CD4-positive, CD25-positive, alpha-beta regulatory T cell (primary cell): ENCODE results near the gene SMC6. TPM values are rescaled to one million over a fixed set of nuclear protein-coding genes. Genes with fewer than 3 reads are reported as not detected.

Experiments
- ATAC-seq, 2 donors: fragments of 150-1000 bp; cut with Tn5 transposase; one replicate each; pipeline ENCODE4 v1.10.0; 2021; ENCODE audit warnings: low read depth in 2 of 2, moderate number of reproducible peaks in 2 of 2, moderate library complexity in 1 of 2
- DNase-seq, 3 donors: peaks; one replicate each; pipeline versions ENCODE4 v3.0.0 to v3.0.0-alpha.2; 2012 to 2022; ENCODE audit warnings: mixed read lengths in 1 of 3
- H3K27ac ChIP-seq: one replicate; pipeline ENCODE4 v1.7.0; 2013; ENCODE audit warnings: mild to moderate bottlenecking, low read length; ENCODE audit not compliant: insufficient read depth, poor library complexity, severe bottlenecking
- H3K27me3 ChIP-seq: one replicate; pipeline ENCODE4 v1.7.0; 2013; ENCODE audit warnings: low read length; ENCODE audit not compliant: control insufficient read depth, insufficient read depth
- H3K36me3 ChIP-seq: one replicate; pipeline ENCODE4 v1.7.0; 2013; ENCODE audit warnings: mild to moderate bottlenecking, low read length, moderate library complexity; ENCODE audit not compliant: control insufficient read depth, insufficient read depth
- H3K4me1 ChIP-seq: 2 replicates; pipeline ENCODE4 v1.7.0; 2013; ENCODE audit warnings: mild to moderate bottlenecking, low read length; ENCODE audit not compliant: insufficient read depth, control insufficient read depth, poor library complexity, severe bottlenecking
- H3K4me3 ChIP-seq: one replicate; pipeline ENCODE4 v1.7.0; 2013; ENCODE audit warnings: low read depth, mild to moderate bottlenecking, low read length, moderate library complexity
- H3K9me3 ChIP-seq, 2 experiments: 1 replicate in 1 of 2; 2 replicates in 1 of 2; pipeline ENCODE4 v1.7.0; 2013; ENCODE audit warnings: low read length in 2 of 2, mild to moderate bottlenecking in 1 of 2, moderate library complexity in 1 of 2; ENCODE audit not compliant: control insufficient read depth in 2 of 2
- H3K27ac Mint-ChIP-seq, 3 donors: one replicate each; pipeline ENCODE4 v1.8.0; 2020 to 2022; ENCODE audit warnings: mild to moderate bottlenecking in 3 of 3, mixed read lengths in 3 of 3, moderate library complexity in 2 of 3
- H3K27me3 Mint-ChIP-seq: one replicate; pipeline ENCODE4 v1.8.0; 2022; ENCODE audit warnings: mild to moderate bottlenecking, mixed read lengths
- H3K36me3 Mint-ChIP-seq: one replicate; pipeline ENCODE4 v1.8.0; 2020; ENCODE audit warnings: mixed read lengths
- H3K4me1 Mint-ChIP-seq, 4 donors: one replicate each; pipeline ENCODE4 v1.8.0; 2020 to 2022; ENCODE audit warnings: mixed read lengths in 4 of 4, mild to moderate bottlenecking in 1 of 4
- H3K4me3 Mint-ChIP-seq, 4 donors: one replicate each; pipeline ENCODE4 v1.8.0; 2020 to 2022; ENCODE audit warnings: mild to moderate bottlenecking in 4 of 4, mixed read lengths in 4 of 4, moderate library complexity in 3 of 4
- H3K9me3 Mint-ChIP-seq, 7 donors: one replicate each; pipeline ENCODE4 v1.8.0; 2020 to 2022; ENCODE audit warnings: mixed read lengths in 7 of 7, mild to moderate bottlenecking in 3 of 7, moderate library complexity in 2 of 7
- polyA plus RNA-seq, 4 donors: library from polyadenylated mRNA; unstranded; fragments of 300-500 nt; fragmentation: Illumina TruSeq; gene quantifications; one replicate each; pipeline ENCODE4 v1.2.3, GENCODE V29; 2021
- total RNA-seq: library from RNA; stranded (reverse); gene quantifications from one replicate; pipeline ENCODE4 v1.2.3, GENCODE V29; 2022

The SMC6 gene
- total and polyA plus RNA-seq, 5 donors from 2014 or later = 11.5 to 34.4 (median 22.8) TPM

- Mint-ChIP-seq H3K27ac (no peak overlapping the region), H3K9me3 (no peaks in the 10 kb centered on the region), H3K36me3 (no peaks in the 10 kb centered on the region), H3K4me1 (peaks cover 0 to 3% (median 0%) of the 10 kb centered on the region in 4 donors), H3K4me3 (no peak overlapping the region), H3K27me3 (no peaks in the 10 kb centered on the region)
- Histone ChIP-seq H3K9me3 (no peaks in the 10 kb centered on the region), H3K4me1 (no peaks in the 10 kb centered on the region), H3K36me3 (no peaks in the 10 kb centered on the region), H3K4me3 (no peak overlapping the region), H3K27ac (no peak overlapping the region), H3K27me3 (no peaks in the 10 kb centered on the region)
- DNase-seq (no peak), ATAC-seq (no peak)
These were observed 108.5 kb downstream of the SMC6 start for GRCh38 chr2:17644997-17645720.

- H3K36me3 Mint-ChIP-seq = no peaks in the 10 kb centered on the region
- no peaks in the 10 kb centered on the region for H3K36me3 ChIP-seq
- no peak overlapping the region for H3K4me3 ChIP-seq
- no peak overlapping the region for H3K4me3 Mint-ChIP-seq
- no peak for ATAC-seq
- peaks cover 5% of the 10 kb centered on the region for H3K27me3 Mint-ChIP-seq
- no peaks in the 10 kb centered on the region for H3K9me3 Mint-ChIP-seq
- H3K4me1 Mint-ChIP-seq = peaks cover 0 to 3% (median 0%) of the 10 kb centered on the region in 4 donors
- no peaks in the 10 kb centered on the region for H3K27me3 ChIP-seq
- DNase-seq = no peak
- H3K27ac Mint-ChIP-seq = peak overlapping the region in 1 of 3 donors; percentile 77
- no peaks in the 10 kb centered on the region for H3K4me1 ChIP-seq
- H3K9me3 ChIP-seq = no peaks in the 10 kb centered on the region
- no peak overlapping the region for H3K27ac ChIP-seq
These were observed 110.5 kb downstream of the SMC6 start for GRCh38 chr2:17643031-17643615.

- Mint-ChIP-seq H3K4me3 (no peak overlapping the region), H3K27me3 (peaks cover 5% of the 10 kb centered on the region)
- no peak for DNase-seq
These were observed 113.2 kb downstream of the SMC6 start for GRCh38 chr2:17640406-17640805.

GRCh38 chr2:17638196-17638743 is 115.3 kb downstream of the SMC6 start:
- peak overlapping the region in 1 of 3 donors; percentile 49 for H3K27ac Mint-ChIP-seq
- no peaks in the 10 kb centered on the region for H3K9me3 Mint-ChIP-seq
- H3K36me3 Mint-ChIP-seq = no peaks in the 10 kb centered on the region
- DNase-seq (no peak), ATAC-seq (no peak)
- H3K4me3 Mint-ChIP-seq = no peak overlapping the region
- Histone ChIP-seq H3K27me3 (no peaks in the 10 kb centered on the region), H3K36me3 (no peaks in the 10 kb centered on the region), H3K4me1 (no peaks in the 10 kb centered on the region), H3K4me3 (no peak overlapping the region), H3K27ac (no peak overlapping the region), H3K9me3 (no peaks in the 10 kb centered on the region)
- H3K4me1 Mint-ChIP-seq = no peaks in the 10 kb centered on the region
- H3K27me3 Mint-ChIP-seq = peaks cover 5% of the 10 kb centered on the region

More at GRCh38 chr2:17640406-17640805, 113.2 kb downstream of the SMC6 start:
- Mint-ChIP-seq H3K27ac (no peak overlapping the region), H3K4me1 (no peaks in the 10 kb centered on the region), H3K9me3 (no peaks in the 10 kb centered on the region), H3K36me3 (no peaks in the 10 kb centered on the region)
- Histone ChIP-seq H3K4me3 (no peak overlapping the region), H3K27ac (no peak overlapping the region), H3K27me3 (no peaks in the 10 kb centered on the region), H3K36me3 (no peaks in the 10 kb centered on the region), H3K9me3 (no peaks in the 10 kb centered on the region), H3K4me1 (no peaks in the 10 kb centered on the region)
- no peak for ATAC-seq

GRCh38 chr2:17637131-17637906 is 116.3 kb downstream of the SMC6 start:
- H3K27ac Mint-ChIP-seq = no peak overlapping the region

GRCh38 chr2:17636257-17636656 is 117.4 kb downstream of the SMC6 start:
- no peaks in the 10 kb centered on the region for H3K36me3 Mint-ChIP-seq
- Histone ChIP-seq H3K27ac (no peak overlapping the region), H3K9me3 (no peaks in the 10 kb centered on the region), H3K4me1 (no peaks in the 10 kb centered on the region), H3K4me3 (no peak overlapping the region), H3K27me3 (no peaks in the 10 kb centered on the region), H3K36me3 (no peaks in the 10 kb centered on the region)
- peaks cover 9% of the 10 kb centered on the region for H3K27me3 Mint-ChIP-seq
- no peak for DNase-seq
- no peaks in the 10 kb centered on the region for H3K4me1 Mint-ChIP-seq
- no peak overlapping the region for H3K4me3 Mint-ChIP-seq
- H3K9me3 Mint-ChIP-seq = no peaks in the 10 kb centered on the region
- no peak for ATAC-seq
- H3K27ac Mint-ChIP-seq = no peak overlapping the region

More at GRCh38 chr2:17637131-17637906, 116.3 kb downstream of the SMC6 start:
- Mint-ChIP-seq H3K4me3 (no peak overlapping the region), H3K27me3 (peaks cover 9% of the 10 kb centered on the region), H3K9me3 (no peaks in the 10 kb centered on the region), H3K4me1 (no peaks in the 10 kb centered on the region), H3K36me3 (no peaks in the 10 kb centered on the region)
- H3K4me1 ChIP-seq = no peaks in the 10 kb centered on the region
- no peaks in the 10 kb centered on the region for H3K36me3 ChIP-seq
- DNase-seq = no peak
- no peak overlapping the region for H3K4me3 ChIP-seq
- ATAC-seq = no peak
- H3K9me3 ChIP-seq = no peaks in the 10 kb centered on the region
- no peak overlapping the region for H3K27ac ChIP-seq
- no peaks in the 10 kb centered on the region for H3K27me3 ChIP-seq

- H3K4me3 Mint-ChIP-seq = no peak overlapping the region
- H3K9me3 ChIP-seq = no peaks in the 10 kb centered on the region
- no peak overlapping the region for H3K27ac ChIP-seq
- no peak for DNase-seq
- no peak overlapping the region for H3K4me3 ChIP-seq
- no peaks in the 10 kb centered on the region for H3K9me3 Mint-ChIP-seq
- H3K4me1 Mint-ChIP-seq = no peaks in the 10 kb centered on the region
- no peaks in the 10 kb centered on the region for H3K36me3 ChIP-seq
- no peak for ATAC-seq
- no peaks in the 10 kb centered on the region for H3K27me3 ChIP-seq
- no peaks in the 10 kb centered on the region for H3K36me3 Mint-ChIP-seq
- H3K27ac Mint-ChIP-seq = no peak overlapping the region
- peaks cover 9% of the 10 kb centered on the region for H3K27me3 Mint-ChIP-seq
- H3K4me1 ChIP-seq = no peaks in the 10 kb centered on the region
These were observed 118.6 kb downstream of the SMC6 start for GRCh38 chr2:17634997-17635396.
